ENCODE data around the gene C17orf114.

Gene C17orf114

DNA sequence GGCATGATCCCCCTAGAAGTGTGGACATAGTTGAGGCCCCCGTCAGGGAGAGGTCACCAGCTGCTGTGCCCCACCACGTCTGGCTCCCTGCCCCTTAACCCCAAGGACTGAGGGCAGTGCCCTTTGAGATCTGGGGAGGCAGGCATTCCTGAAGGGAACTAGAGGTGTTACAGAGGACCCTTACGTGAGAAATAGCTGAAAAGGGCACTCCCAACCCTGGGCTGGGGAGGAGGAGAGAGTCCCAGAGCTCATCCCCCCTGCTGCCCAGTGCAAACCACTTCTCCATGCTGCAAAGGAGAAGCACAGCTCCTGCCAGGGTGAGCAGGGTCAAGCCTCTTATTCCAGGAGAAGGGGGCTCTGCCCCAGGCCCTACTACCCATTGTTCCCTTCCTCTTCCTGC lies 20.7 kb upstream of the C17orf114 start:
- no peak for DNase-seq

DNA sequence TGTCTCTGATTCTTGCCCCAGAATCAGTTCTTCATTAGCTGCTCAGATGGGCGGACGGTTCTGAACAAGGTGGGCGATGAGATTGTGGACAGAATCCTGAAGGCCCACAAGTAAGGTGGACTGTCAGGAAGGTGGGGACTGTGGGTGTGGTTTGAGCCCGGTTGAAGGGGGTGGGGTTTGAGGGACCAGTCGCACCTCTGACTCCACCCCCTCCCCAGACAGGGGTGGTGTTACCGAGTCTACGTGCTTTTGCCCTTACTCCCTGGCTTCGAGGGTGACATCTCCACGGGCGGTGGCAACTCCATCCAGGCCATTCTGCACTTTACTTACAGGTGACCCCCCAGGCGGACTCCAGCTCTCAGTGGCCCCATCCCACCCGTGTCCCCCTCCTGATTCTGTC lies 16.1 kb upstream of the C17orf114 start:
- DNase-seq, result no peak

DNA sequence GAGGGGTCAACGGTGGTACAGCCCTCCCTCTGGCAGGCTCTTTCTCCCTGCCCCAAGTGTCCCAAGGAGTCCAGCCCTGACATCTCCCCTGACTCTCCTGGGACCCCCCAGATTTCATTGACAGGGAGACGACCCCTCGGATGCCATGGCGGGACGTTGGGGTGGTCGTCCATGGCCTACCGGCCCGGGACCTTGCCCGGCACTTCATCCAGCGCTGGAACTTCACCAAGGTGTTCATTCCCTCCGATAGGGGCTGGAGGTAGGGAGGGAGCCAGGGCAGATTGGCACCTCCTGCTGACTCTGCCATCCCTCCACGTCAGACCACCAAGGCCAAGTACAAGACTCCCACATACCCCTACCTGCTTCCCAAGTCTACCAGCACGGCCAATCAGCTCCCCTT lies 14.7 kb upstream of the C17orf114 start:
- no peak for DNase-seq

DNA sequence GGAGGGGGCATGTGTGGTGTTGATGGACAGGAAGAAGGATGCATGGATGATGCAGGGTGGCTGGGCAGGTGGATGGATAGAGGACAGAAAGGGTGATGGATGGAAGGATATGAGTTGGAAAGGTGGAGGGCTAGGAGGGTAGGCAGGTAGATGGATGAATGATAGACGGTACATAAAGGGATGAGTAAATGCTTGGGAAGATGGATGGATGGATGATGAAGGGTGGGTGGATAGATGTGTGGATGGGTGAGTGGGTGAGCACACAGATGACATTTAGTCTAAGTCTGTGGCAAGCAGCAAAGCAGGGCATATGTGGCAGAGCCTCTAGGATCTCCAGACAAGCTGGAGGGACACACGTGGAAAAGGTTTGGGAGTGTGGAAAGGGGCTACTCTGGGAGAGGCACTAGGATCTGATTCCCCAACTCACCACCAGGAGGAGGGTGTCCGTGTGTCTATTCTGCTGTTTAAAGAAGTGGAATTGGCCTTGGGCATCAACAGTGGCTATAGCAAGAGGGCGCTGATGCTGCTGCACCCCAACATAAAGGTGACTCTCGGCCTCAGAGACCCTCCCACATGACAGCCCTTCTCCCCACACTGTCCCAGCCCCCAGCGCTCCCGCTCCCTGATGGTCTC lies 13.0 kb upstream of the C17orf114 start:
- DNase-seq, result no peak

DNA sequence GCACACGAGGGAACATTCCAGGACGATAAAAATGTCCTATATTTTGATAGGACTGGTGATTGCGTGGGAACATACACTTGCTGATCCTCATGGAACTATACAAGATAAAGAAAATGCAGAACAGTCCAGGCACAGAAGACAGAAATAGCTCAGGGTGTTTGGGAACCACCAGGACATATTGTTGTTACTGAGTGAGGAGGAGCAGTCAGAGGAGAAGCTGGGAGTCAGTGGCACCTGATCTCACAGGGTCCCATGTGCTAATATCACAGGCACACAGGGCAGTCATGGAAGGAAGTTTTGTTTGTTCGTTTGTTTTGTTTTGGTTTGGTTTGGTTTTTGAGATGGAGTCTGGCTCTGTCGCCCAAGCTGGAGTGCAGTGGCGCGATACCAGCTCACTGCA lies 10.6 kb upstream of the C17orf114 start:
- DNase-seq, result no peak

DNA sequence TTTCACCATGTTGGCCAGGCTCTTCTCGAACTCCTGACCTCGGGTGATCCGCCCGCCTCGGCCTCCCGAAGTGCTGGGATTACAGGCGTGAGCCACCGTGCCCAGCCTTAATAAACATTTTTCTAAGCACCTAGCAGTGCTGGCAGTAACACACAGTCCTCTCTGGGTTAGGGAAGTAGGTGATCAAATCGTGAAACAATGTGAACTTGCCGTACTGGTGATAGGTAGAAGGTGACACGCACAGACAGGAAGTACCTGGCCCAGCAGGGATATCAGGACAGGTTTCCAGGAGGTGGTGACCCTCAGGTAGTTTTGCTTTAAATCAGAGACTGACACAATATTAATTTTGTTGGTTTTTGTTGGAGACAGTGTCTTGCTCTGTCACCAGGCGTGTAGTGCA lies 9.3 kb upstream of the C17orf114 start:
- no peak for DNase-seq

DNA sequence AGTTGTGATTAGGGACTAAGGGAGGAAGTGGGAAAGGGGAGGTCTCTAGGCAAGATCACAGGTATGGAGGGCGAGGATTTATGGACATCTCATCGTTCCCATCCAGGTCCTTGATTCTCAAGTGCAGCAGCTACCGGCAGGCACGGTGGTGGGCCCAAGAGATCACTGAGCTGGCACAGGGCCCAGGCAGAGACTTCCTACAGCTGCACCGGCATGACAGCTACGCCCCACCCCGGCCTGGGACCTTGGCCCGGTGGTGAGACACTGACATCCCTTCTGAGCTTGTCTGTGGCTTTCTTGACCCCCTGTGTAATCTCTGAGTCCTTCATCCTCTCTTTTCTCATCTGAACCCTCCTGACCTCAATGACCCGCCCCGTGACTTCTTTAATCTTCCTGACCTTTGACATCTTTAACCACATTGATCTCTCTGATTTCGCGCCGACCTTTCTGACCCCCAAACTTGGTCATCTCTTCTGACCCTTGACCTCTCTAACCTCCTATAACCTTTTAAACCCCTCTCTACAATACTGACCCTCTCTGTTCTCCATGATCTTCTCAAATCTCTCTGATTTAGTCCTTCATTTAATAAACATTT lies 8.7 kb upstream of the C17orf114 start:
- DNase-seq, result no peak

DNA sequence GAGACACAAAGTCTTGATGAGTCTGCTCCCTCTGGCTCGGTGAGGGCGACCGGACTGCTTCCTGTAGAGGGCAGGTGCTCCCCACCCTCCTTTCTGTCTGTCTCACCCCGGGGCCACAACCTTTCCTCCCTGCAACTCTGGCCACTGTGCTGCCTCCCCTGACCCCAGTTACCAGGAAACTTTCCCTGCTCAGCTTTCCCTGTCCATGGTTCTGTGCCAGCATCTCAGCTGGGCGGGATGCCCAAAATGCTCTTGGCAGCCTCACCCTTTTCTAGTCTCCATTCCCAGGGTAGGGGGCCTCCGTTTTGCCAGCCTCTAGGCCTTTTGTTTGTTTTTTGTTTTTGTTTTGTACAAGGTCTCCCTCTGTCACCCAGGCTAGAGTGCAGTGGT lies 6.2 kb upstream of the C17orf114 start:
- no peak for DNase-seq

DNA sequence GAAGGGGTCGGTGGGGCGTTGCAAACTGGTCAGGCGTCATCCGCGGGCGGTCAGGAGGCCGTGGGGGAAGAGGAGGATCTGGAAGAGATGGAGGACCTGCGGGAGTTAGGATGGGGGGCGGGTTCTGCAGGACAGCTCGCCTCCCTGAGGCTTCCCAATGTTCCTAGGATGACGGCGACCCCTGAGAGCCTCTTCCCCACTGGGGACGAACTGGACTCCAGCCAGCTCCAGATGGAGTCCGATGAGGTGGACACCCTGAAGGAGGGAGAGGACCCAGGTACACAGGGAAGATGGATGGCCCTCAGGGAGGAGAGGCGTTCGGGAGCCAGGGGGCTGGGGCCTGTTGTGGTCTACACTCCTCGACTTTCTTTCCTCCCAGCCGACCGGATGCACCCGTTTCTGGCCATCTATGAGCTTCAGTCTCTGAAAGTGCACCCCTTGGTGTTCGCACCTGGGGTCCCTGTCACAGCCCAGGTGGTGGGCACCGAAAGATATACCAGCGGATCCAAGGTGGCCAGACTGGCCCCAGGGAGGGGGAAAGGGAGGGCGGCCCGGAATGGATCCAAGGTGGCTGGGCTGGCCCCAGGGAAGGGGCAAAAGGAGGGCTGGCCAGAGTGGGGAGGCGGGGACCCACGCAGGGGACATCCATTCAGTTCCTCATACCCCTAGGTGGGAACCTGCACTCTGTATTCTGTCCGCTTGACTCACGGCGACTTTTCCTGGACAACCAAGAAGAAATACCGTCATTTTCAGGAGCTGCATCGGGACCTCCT lies 5.7 kb upstream of the C17orf114 start:
- DNase-seq, result no peak

DNA sequence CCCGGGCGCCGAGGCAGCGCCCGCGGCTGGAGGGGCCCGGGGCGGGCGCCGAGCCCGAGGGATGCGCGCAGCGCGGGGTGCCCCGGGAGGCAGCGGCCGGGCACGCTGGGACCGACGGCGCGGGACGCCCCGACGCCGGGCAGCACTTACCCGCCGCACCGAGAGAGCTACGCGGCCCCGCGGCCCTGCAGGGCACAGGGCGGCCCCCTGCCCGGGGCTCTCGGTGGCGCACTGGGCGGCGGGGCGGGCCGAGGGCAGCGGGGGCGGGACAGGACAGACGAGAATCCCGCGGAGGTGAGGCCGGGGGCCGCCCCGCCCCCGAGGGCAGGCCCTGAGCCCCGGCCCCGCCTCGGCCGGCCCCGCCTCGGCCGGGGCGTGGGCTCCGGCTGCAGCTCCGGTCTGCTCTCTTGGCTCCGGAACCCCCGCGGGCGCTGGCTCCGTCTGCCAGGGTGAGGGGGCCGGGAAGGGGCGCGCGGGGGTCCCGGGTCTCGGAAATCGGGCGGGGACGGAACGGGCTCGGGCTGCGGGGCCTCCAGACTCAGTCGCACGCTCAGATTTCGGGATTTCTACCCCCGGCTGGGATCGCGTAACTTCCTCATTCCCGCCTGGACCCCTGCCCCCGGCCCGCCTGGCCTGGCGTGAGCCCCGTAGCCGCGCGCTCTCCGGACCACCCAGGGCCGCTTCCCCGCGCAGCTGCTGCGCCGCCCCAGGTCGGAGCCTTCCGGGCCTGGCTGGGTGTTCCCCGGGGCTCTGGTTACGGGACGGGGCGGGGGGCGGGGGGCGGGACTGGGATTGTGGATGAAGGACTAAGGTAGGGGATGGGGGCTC lies 4.9 kb upstream of the C17orf114 start, which contains the start of gene PLD2:
Gene PLD2, plus strand, starts transcription at position 376 of the 828 bp plus-strand sequence. CDS start 621 bp downstream, outside the sequence.
- peak; percentile 16 for DNase-seq

DNA sequence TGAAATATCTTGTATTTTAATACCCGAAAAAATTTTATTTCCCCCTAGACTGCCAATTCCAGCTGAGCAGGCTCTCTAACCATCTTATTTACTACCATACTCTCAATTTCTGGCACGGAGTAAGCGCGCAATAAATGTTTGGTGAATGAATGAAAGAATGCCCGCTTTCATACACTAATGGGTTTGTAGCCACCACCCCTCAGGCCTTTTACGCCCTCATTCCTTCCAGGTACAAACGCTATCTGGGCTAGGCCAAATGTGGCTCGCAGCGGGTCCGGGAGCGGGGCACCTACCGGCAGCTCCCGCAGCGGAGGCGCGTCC lies 4.3 kb upstream of the C17orf114 start:
- no peak for DNase-seq

DNA sequence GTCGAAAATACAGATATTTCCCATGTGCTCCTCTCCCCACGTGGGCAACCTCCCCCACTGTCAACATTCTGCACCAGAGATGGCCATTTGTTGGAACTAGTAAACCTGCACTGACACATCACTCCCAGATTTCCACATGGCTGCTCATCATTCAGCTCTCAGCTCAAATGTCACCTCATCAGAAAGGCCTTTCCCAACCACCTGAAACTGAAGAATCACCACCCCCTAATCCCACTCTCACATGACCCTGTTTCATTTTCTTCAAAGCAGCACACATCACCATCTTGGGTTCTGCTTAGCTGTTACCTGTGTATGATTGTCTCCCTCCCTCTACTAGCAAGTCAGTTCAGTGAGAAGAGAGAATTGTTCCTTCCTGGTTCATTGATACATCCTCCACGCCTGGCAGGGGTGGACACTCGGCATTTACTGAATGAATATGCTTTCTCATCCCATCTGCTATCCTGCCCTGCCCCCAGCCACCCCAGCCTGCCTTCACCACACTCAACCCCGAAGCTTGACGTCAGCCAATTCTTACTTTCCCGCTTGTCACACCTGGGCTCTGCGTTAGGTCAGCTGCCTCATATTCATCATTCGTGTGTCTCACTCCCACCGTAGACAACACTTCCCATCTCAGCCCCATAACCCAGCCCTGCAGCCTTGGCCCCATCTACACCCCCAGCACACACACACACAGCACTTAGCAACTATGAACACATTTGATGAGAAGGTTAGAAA lies 1.5 kb downstream of the C17orf114 start:
- no peak for DNase-seq

DNA sequence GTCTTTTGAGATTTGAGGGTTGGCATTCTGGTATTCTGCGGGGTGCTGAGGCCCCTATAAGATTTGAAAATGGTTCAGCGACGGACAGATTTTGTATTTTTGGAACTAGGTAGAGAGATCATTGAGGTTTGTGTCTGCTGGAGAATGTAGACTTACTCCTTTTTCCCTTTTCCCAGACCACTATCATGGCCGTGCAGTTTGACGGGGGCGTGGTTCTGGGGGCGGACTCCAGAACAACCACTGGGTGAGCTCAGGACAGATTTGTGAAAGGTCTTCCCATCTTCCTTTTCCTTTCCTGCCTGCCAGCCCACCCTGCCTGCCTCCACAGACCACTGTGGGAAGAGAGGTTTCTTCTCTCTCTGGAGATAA lies 5.6 kb downstream of the C17orf114 start:
- no peak for DNase-seq

DNA sequence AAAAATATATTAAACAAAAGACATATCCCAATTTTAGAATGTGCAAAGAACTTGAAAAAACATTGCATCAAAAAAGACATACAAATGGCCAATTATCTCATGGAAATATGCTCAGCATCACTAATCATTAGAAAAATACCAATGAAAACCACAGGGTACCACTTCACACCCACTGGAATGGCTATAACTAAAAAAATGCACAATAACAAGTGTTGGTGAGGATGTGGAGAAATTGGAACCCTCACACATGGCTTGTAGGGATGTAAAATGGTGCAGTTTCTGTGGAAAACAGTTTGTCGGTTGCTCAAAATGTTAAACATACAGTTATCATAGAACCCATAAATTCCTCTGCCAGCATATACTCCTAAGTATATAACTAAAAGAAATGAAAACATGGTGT lies 7.0 kb downstream of the C17orf114 start:
- DNase-seq, result no peak

DNA sequence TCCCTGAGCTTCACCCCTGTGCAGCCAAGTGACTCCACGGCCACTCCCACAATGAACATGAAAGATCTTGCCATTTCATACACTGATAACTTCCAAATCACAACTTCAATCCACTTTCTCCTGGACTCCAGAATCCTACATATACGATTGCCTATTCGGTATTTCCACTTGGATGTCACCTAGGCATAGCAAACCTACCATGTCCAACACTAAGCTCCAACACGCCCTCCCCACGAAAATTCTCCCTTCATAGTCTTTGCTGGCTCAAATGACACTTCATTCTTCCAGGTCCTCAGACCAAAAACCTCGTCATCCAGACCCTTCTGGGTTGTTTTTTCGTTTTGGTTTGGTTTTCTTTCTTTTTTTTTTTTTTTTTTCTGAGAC lies 11.4 kb downstream of the C17orf114 start:
- no peak for DNase-seq

DNA sequence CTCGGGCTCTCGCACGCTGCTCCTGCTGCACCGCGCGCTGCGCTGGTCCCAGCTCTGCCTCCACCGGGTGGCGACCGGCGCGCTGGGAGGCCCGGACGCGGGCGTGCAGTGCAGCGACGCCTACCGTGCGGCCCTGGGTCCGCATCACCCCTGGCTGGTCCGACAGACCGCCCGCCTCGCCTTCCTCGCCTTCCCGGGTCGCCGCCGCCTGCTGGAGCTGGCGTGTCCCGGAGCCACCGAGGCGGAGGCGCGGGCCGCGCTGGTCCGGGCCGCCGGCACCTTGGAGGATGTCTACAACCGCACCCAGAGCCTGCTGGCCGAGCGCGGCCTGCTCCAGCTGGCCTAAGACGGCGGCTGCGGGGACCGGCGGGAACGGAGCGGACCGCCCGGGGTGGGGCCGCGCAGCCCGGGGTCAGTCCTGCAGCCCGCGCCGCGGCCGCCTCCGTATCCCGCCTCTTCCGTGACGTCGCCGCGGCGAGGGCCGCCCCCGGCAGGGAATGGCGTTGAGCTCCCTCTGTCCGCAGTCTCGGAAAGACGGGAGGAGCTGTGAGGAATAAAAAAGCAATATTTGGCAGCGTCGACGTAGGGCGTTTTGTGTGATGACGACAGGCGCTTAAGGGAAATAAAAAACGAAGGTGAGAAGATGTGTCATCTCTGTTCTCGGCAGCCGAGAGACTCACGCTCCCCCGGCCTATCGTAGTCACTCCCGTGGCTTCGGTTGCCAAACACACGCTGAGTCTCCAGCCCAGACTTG lies 12.0 kb downstream of the C17orf114 start:
- DNase-seq, result peak; percentile 69

DNA sequence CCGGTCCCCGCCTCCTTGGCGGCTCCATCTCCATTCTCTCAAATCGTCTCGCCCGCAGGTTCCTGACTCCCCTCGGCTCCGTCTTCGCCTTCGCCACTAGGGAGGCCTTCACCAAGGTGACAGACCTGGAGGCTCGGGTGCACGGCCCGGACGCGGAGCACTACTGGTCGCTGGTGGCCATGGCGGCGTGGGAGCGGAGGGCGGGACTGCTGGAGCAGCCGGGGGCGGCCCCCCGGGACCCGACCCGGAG lies 12.5 kb downstream of the C17orf114 start:
- no peak for DNase-seq

DNA sequence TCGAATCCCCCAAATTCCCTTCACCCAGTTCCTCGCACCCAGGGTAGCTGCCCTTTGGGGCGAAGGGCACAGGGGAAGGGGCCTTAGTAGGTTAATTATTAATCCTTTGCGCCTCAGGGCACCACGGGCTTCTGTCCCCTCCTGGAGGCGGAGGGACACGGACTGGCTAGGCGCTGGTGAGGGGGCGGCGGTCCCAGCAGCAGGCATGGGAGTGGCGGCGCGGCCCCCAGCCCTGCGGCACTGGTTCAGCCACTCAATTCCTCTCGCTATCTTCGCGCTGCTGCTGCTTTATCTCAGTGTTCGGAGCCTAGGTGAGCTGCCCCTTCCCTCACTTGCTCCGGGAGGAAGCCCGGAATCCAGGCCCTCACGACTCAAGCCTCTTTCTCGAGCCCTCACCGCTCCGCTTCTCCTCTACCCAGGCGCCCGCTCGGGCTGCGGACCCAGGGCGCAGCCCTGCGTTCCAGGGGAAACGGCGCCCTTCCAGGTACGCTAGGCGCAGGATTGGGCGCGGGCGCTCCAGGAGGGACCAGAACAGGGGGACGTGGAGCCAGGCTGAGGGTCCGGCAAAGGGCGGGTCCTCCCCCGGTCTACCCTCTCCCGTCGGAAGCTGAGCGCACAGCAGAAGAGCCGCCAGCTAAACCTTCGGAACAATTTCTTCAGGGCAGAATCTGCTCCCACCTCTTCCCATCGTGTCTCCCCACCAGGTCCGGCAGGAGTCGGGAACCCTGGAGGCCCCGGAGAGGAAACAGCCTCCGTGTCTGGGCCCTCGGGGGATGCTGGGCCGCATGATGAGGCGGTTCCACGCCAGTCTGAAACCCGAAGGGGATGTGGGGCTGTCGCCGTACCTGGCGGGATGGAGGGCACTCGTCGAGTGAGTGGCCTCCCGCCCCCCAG lies 13.1 kb downstream of the C17orf114 start, which contains the start of gene GLTPD2:
Gene GLTPD2, plus strand, starts transcription at position 158 of the 894 bp plus-strand sequence. Its CDS starts 48 bp downstream, at position 206.
- DNase-seq, result no peak

DNA sequence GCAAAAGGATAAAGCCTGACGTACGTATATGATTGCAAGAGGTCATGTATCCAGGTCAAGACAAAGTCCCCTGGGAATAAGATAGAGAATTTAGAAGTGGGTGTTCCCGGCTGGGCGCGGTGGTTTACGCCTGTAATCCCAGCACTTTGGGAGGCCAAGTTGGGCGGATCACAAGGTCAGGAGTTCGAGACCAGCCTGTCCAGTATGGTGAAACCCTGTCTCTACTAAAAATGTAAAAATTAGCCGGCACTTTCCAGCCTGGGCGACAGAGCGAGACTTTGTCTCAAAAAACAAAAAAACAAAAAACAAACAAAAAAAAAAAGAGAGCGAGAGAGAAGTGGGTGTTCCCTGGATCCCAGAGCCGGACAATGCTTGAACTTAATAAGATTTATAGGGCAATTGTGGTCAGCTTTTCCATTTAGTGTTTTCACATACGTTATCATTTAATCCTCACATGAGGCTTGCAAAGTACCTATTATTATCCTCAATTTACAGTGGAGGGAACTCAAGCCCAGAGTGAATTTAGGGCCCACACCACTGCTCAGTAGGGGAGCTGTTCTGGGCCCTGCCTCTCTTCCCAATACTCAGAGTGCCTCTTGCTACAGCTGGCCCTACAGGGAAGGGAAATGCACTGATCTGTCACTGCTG lies 13.8 kb downstream of the C17orf114 start:
- DNase-seq, result no peak

DNA sequence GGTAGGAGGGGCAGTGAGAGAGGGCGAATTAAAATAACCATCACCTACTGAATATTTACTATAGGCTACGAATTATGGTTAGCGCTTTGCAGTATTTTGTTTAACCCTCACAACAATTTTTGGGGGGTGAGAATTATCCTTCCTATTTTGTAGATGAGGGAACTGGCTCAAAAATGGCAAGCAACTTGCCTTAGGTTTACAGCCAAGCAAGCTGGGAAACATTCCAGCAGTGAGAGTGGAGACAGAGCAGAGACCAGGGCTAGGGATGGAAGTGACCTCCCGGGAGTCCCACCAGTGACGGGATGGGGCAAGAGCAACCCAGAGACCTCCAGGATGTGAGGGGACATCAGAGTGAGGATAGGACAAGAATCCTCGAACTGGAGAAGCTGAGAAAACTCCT lies 15.6 kb downstream of the C17orf114 start:
- no peak for DNase-seq

DNA sequence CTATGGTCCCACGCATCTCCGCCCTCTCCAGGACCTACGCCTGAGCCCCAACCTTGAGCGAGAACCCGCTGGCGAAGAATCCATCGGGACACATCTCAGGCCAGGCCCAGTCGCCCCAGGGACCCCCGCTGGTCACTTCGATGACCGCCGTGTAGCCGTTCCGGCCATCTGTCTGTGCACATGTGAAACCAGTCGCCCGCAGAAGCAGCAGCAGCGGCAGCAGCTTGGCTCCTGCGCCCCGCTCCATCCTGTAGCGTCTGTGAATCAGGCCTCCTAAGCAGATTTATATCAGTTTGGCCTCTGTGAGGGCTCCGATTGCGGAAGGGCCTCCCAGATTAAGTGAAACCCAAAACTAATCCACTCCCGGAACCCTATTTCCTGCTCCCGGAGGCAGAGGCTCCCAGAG lies 16.0 kb downstream of the C17orf114 start, which contains the start of gene VMO1:
Gene VMO1, minus strand, starts transcription at position 259 of the 406 bp plus-strand sequence. Its CDS starts 12 bp downstream, at position 247.
- no peak for DNase-seq

All from GOT3 (cell line).